ENCODE results near the gene SCTR.

- TF ChIP-seq, protein P1, sequence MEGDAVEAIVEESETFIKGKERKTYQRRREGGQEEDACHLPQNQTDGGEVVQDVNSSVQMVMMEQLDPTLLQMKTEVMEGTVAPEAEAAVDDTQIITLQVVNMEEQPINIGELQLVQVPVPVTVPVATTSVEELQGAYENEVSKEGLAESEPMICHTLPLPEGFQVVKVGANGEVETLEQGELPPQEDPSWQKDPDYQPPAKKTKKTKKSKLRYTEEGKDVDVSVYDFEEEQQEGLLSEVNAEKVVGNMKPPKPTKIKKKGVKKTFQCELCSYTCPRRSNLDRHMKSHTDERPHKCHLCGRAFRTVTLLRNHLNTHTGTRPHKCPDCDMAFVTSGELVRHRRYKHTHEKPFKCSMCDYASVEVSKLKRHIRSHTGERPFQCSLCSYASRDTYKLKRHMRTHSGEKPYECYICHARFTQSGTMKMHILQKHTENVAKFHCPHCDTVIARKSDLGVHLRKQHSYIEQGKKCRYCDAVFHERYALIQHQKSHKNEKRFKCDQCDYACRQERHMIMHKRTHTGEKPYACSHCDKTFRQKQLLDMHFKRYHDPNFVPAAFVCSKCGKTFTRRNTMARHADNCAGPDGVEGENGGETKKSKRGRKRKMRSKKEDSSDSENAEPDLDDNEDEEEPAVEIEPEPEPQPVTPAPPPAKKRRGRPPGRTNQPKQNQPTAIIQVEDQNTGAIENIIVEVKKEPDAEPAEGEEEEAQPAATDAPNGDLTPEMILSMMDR (IDR thresholded peaks at IDR 0.05; ENCODE audit: control extremely low read depth in 1 of 3, insufficient read depth in 1 of 3, low read depth in 1 of 3, low read length in 3 of 3) = peak; percentile 84 to 97 (median 94)
- TF ChIP-seq TAF7 (optimal IDR thresholded peaks at IDR 0.05; ENCODE audit: borderline replicate concordance, low read depth, low read length) (no peak), TBP (IDR thresholded peaks at IDR 0.05; ENCODE audit: low read depth, low read length) (no peak), SUZ12 (IDR thresholded peaks at IDR 0.05; ENCODE audit: low read length) (no peak), TAF1 (IDR thresholded peaks at IDR 0.05; ENCODE audit: low read depth, low read length) (no peak)
Observed at GRCh38 chr2:119517433-119517832, 6.8 kb downstream of the SCTR start.

All from H1 (cell line).